K562 (cell line): ENCODE measurements around the gene SPATA2L. TPM values are rescaled to one million over a fixed set of nuclear protein-coding genes. Genes with fewer than 3 reads are reported as not detected.

Source experiments
- ADNP ChIP-seq: fragments of 200-800 bp; sonication (Bioruptor generic); IDR thresholded peaks from 2 replicates; pipeline ENCODE4 v1.6.1; 2016; ENCODE audit warnings: missing genetic modification characterization, missing compliant biosample characterization
- CEBPB ChIP-seq: fragments of 450-650 bp; IDR thresholded peaks from 2 replicates; pipeline ENCODE4 v1.6.1; 2016; ENCODE audit warnings: missing genetic modification characterization, missing compliant biosample characterization
- ELF2 ChIP-seq: fragments of 250-450 bp; sonication (Bioruptor Pico); IDR thresholded peaks from 2 replicates; pipeline ENCODE4 v1.5.0; 2021; ENCODE audit warnings: mild to moderate bottlenecking
- HMG20B ChIP-seq: fragments of 250-450 bp; sonication (Bioruptor Pico); IDR thresholded peaks from 2 replicates; pipeline ENCODE4 v1.5.0; 2021; ENCODE audit warnings: mild to moderate bottlenecking
- JUNB ChIP-seq: fragments of 450-650 bp; formaldehyde crosslinking; conservative IDR thresholded peaks from 2 replicates; pipeline ENCODE4 v1.4.0; 2020; ENCODE audit warnings: mild to moderate bottlenecking
- MAFF ChIP-seq: IDR thresholded peaks from 2 replicates; pipeline ENCODE4 v1.6.1; 2012; ENCODE audit warnings: low read length, improper control_type of control experiment
- MED1 ChIP-seq: sonication (generic); formaldehyde crosslinking; IDR thresholded peaks from 2 replicates; pipeline ENCODE4 v1.8.1; 2023; ENCODE audit warnings: missing genetic modification reagents, borderline replicate concordance
- NCOA1 ChIP-seq: fragments of 450-650 bp; IDR thresholded peaks from 2 replicates; pipeline ENCODE4 v1.6.1; 2016; ENCODE audit warnings: low read depth
- OTX1 ChIP-seq: fragments of 450-650 bp; formaldehyde crosslinking; IDR thresholded peaks from 2 replicates; pipeline ENCODE4 v1.4.0; 2022; ENCODE audit warnings: mild to moderate bottlenecking
- POLR2G ChIP-seq: fragments of 200-400 bp; formaldehyde crosslinking; IDR thresholded peaks from 2 replicates; pipeline ENCODE4 v1.6.1; 2017; ENCODE audit warnings: low read depth, mild to moderate bottlenecking, antibody characterized with exemption, low read length, moderate library complexity
- PYGO2 ChIP-seq: fragments of 450-650 bp; IDR thresholded peaks from 2 replicates; pipeline ENCODE4 v1.6.1; 2016; ENCODE audit warnings: mild to moderate bottlenecking, missing genetic modification characterization, moderate library complexity, missing compliant biosample characterization
- SMAD4 ChIP-seq: fragments of 250-450 bp; sonication (Bioruptor Pico); conservative IDR thresholded peaks from 2 replicates; pipeline ENCODE4 v1.8.0; 2021; ENCODE audit warnings: inconsistent platforms, mild to moderate bottlenecking, moderate library complexity
- SMARCA4 ChIP-seq: fragments of 450-650 bp; IDR thresholded peaks from 2 replicates; pipeline ENCODE4 v1.6.1; 2016
- SPI1 ChIP-seq: IDR thresholded peaks from 2 replicates; pipeline ENCODE4 v1.6.1; 2011; ENCODE audit warnings: low read depth, low read length, control low read depth, borderline replicate concordance
- SRSF9 ChIP-seq: fragments of 200-400 bp; formaldehyde crosslinking; IDR thresholded peaks from 2 replicates; pipeline ENCODE4 v1.6.1; 2017; ENCODE audit warnings: low read depth, low read length, borderline replicate concordance
- STAT5A ChIP-seq: IDR thresholded peaks from 2 replicates; pipeline ENCODE4 v1.6.1; 2012; ENCODE audit warnings: low read length, inconsistent platforms, borderline replicate concordance
- TAL1 ChIP-seq: fragments of 450-650 bp; IDR thresholded peaks from 2 replicates; pipeline ENCODE4 v1.6.1; 2016; ENCODE audit warnings: mild to moderate bottlenecking
- TCF7 ChIP-seq: sonication (generic); IDR thresholded peaks from 2 replicates; pipeline ENCODE4 v1.6.1; 2016; ENCODE audit warnings: antibody characterized with exemption, borderline replicate concordance
- XRCC5 ChIP-seq: fragments of 200-400 bp; formaldehyde crosslinking; IDR thresholded peaks from 2 replicates; pipeline ENCODE4 v1.6.1; 2017; ENCODE audit warnings: low read depth, mild to moderate bottlenecking, low read length
- ZFP1 ChIP-seq: fragments of 450-650 bp; formaldehyde crosslinking; IDR thresholded peaks from 2 replicates; pipeline ENCODE4 v1.4.0; 2020; ENCODE audit warnings: mild to moderate bottlenecking, mixed read lengths
- ZNF766 ChIP-seq: fragments of 200-800 bp; sonication (Bioruptor generic); conservative IDR thresholded peaks from 2 replicates; pipeline ENCODE4 v1.6.1; 2016; ENCODE audit warnings: missing genetic modification characterization, missing compliant biosample characterization
- polyA plus RNA-seq, 8 experiments: library from polyadenylated mRNA; depleted of rRNA in 4 of 8; stranded (reverse) in 5 of 8; unstranded in 3 of 8; fragments of >200 nt; fragmentation: Nextera tagmentation in 2 of 8; fragmentation: Illumina TruSeq in 1 of 8; extraction: Ambion mirVana in 2 of 8; extraction: Trizol in 1 of 8; gene quantifications; 2 replicates each; pipeline versions ENCODE4 v1.2.1 to v1.2.3, GENCODE V29; 2011 to 2014; ENCODE audit warnings: inconsistent platforms in 1 of 8, missing spikeins in 1 of 8
- total RNA-seq, 7 experiments: library from RNA; depleted of rRNA in 6 of 7; stranded (reverse); fragments of >200 nt in 6 of 7; fragmentation: Illumina TruSeq in 2 of 7; extraction: Trizol in 2 of 7; gene quantifications; 2 replicates each; pipeline versions ENCODE4 v1.2.1 to v1.2.3, GENCODE V29; 2011 to 2021; ENCODE audit warnings: low replicate concordance in 1 of 7
- TF ChIP-seq, protein P1 (sequence below): fragments of 450-650 bp; IDR thresholded peaks from 2 replicates; pipeline ENCODE4 v1.6.1; 2016; ENCODE audit warnings: mild to moderate bottlenecking
- TF ChIP-seq, protein P2 (sequence below): sonication (generic); formaldehyde crosslinking; IDR thresholded peaks from 2 replicates; pipeline ENCODE4 v1.8.0; 2022; ENCODE audit warnings: mild to moderate bottlenecking, missing genetic modification reagents
- TF ChIP-seq, protein P3 (sequence below), 2 experiments: IDR thresholded peaks in 1 of 2; conservative IDR thresholded peaks in 1 of 2; 2 replicates each; pipeline ENCODE4 v1.6.1; 2016; ENCODE audit warnings: low read depth in 2 of 2, mild to moderate bottlenecking in 1 of 2, missing compliant biosample characterization in 1 of 2, missing genetic modification characterization in 1 of 2, moderate library complexity in 1 of 2

The SPATA2L gene
- total and polyA plus RNA-seq, 9 of the 15 experiments (the other 6 are each of a cell fraction or from before 2014, with no cell fraction given): 0.13 to 19.2 (median 4.8) TPM; not detected in 1

DNA sequence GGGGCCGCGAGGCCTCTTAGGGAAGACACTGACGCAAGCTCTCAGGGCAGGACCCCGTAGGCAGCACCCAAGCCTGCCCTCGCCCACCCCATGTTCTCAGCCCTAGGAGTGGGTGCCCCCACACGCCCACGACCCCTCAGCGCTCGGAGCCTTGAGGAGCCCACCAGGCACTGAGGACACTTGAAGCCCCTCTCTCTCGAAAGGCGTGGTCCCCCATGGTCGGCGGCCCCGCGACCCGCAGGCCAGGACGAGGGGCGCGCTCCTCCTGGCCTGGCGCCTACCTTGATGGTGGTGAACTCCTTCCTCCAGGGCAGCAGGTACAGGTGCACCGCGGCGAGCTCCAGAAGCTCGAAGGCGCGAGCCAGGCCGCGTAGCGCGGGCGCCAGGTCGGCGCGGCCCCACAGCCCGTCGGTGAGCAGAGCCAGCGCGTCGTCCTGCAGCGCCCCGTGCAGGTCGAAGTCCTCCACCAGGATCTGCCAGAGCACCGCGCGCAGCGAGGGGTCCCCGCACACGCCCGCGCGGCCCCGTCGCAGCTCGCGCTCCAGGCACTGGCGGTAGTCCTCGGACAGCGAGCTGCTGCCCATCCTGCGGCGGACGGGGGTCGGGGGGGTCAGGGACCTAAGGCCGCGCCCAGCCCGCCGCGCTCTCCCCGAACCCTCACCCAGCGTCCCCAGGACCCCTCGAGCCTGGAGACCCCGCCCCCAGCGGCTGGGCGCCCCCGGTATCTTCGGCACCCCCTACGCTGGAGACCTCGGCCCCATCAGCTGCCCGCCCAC lies 668 bp downstream of the SPATA2L start (continued):
- TF ChIP-seq PYGO2 (tag) (no peak), ELF2 (no peak), ZNF766 (CRISPR knock-in tag) (no peak), MAFF (no peak), HMG20B (CRISPR knock-in tag) (no peak), ZFP1 (CRISPR knock-in tag) (no peak), CEBPB (tag) (no peak), OTX1 (no peak), SMAD4 (CRISPR knock-in tag) (no peak; the same call in 1 of the 2 replicates), ADNP (no peak), NCOA1 (no peak), STAT5A (no peak), SPI1 (no peak), TCF7 (no peak), JUNB (CRISPR knock-in tag) (no peak), POLR2G (no peak), MED1 (CRISPR knock-in tag) (no peak), TAL1 (no peak), XRCC5 (no peak), SRSF9 (no peak), SMARCA4 (no peak)
- TF ChIP-seq, protein P1, sequence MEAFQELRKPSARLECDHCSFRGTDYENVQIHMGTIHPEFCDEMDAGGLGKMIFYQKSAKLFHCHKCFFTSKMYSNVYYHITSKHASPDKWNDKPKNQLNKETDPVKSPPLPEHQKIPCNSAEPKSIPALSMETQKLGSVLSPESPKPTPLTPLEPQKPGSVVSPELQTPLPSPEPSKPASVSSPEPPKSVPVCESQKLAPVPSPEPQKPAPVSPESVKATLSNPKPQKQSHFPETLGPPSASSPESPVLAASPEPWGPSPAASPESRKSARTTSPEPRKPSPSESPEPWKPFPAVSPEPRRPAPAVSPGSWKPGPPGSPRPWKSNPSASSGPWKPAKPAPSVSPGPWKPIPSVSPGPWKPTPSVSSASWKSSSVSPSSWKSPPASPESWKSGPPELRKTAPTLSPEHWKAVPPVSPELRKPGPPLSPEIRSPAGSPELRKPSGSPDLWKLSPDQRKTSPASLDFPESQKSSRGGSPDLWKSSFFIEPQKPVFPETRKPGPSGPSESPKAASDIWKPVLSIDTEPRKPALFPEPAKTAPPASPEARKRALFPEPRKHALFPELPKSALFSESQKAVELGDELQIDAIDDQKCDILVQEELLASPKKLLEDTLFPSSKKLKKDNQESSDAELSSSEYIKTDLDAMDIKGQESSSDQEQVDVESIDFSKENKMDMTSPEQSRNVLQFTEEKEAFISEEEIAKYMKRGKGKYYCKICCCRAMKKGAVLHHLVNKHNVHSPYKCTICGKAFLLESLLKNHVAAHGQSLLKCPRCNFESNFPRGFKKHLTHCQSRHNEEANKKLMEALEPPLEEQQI: no peak
- TF ChIP-seq, protein P2, sequence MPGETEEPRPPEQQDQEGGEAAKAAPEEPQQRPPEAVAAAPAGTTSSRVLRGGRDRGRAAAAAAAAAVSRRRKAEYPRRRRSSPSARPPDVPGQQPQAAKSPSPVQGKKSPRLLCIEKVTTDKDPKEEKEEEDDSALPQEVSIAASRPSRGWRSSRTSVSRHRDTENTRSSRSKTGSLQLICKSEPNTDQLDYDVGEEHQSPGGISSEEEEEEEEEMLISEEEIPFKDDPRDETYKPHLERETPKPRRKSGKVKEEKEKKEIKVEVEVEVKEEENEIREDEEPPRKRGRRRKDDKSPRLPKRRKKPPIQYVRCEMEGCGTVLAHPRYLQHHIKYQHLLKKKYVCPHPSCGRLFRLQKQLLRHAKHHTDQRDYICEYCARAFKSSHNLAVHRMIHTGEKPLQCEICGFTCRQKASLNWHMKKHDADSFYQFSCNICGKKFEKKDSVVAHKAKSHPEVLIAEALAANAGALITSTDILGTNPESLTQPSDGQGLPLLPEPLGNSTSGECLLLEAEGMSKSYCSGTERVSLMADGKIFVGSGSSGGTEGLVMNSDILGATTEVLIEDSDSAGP (CRISPR knock-in tag): no peak
- TF ChIP-seq, protein P3, sequence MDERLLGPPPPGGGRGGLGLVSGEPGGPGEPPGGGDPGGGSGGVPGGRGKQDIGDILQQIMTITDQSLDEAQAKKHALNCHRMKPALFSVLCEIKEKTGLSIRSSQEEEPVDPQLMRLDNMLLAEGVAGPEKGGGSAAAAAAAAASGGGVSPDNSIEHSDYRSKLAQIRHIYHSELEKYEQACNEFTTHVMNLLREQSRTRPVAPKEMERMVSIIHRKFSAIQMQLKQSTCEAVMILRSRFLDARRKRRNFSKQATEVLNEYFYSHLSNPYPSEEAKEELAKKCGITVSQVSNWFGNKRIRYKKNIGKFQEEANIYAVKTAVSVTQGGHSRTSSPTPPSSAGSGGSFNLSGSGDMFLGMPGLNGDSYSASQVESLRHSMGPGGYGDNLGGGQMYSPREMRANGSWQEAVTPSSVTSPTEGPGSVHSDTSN (CRISPR knock-in tag; IDR thresholded peaks at IDR 0.05; ENCODE audit: low read depth): no peak
- TF ChIP-seq, protein P3 (tag; conservative IDR thresholded peaks at IDR 0.05; ENCODE audit: low read depth): no peak
